Keratinocyte (primary cell): Measurements from ENCODE around the gene SIK2.
A peak's percentile ranks its signal among the peaks of the same experiment; 100 is the strongest.

Source experiments
- EZH2 ChIP-seq: IDR thresholded peaks from one replicate; pipeline ENCODE4 v1.6.1; 2012; ENCODE audit warnings: inconsistent platforms, mild to moderate bottlenecking, low read length, moderate library complexity
- TF ChIP-seq, protein P1 (sequence below), 3 experiments: IDR thresholded peaks in 1 of 3; conservative IDR thresholded peaks in 1 of 3; optimal IDR thresholded peaks in 1 of 3; 2 replicates in 2 of 3; 3 replicates in 1 of 3; pipeline versions ENCODE3 to v1.5.1; 2011; ENCODE audit warnings: low read length in 3 of 3, mild to moderate bottlenecking in 3 of 3, moderate library complexity in 2 of 3, control low read depth in 1 of 3, inconsistent platforms in 1 of 3; ENCODE audit not compliant: insufficient read depth in 2 of 3; ENCODE audit errors: extremely low read depth in 1 of 3

DNA sequence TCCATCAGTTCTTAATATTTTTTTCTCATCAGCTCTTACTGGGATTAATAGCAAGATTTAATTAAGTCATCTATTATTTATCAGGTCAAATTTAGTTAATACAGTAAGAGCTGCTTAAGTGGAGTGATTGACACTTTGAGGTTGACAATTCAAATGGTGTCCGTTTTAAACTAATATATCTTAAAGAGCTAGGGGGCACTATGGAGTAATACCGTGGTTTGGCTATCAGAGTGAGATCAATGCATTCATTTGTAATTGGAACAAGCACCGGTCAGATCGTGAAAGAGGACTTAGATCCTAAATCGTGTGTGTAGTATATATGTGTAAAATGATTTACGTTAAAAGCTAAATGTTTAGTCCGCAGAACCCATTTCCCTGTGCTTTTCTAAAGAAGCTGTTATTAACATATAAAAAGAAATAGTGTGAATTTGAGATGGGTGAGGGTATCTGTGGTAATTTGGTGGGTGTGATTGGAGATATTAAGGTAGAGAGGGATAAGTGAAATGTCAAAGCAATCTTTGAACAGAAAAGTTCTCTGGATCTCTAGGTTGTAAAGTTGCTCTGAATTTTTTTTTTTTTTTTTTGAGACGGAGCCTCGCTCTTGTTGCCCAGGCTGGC lies 2.3 kb downstream of the SIK2 start:
- TF ChIP-seq, protein P1, sequence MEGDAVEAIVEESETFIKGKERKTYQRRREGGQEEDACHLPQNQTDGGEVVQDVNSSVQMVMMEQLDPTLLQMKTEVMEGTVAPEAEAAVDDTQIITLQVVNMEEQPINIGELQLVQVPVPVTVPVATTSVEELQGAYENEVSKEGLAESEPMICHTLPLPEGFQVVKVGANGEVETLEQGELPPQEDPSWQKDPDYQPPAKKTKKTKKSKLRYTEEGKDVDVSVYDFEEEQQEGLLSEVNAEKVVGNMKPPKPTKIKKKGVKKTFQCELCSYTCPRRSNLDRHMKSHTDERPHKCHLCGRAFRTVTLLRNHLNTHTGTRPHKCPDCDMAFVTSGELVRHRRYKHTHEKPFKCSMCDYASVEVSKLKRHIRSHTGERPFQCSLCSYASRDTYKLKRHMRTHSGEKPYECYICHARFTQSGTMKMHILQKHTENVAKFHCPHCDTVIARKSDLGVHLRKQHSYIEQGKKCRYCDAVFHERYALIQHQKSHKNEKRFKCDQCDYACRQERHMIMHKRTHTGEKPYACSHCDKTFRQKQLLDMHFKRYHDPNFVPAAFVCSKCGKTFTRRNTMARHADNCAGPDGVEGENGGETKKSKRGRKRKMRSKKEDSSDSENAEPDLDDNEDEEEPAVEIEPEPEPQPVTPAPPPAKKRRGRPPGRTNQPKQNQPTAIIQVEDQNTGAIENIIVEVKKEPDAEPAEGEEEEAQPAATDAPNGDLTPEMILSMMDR (optimal IDR thresholded peaks at IDR 0.05 in 1 of 3, IDR thresholded peaks at IDR 0.05 in 1 of 3, conservative IDR thresholded peaks at IDR 0.05 in 1 of 3; ENCODE audit: extremely low read depth in 1 of 3, insufficient read depth in 2 of 3, low read length in 3 of 3) = peak; percentile 41 to 55 (median 50)
- no peak for TF ChIP-seq EZH2
